ENCODE measurements around the gene OSBPL10. TPM values are rescaled to one million over a fixed set of nuclear protein-coding genes. Genes with fewer than 3 reads are reported as not detected.

OSBPL10 gene
- total RNA-seq, 1 experiment from 2014 or later: 172 TPM

DNA sequence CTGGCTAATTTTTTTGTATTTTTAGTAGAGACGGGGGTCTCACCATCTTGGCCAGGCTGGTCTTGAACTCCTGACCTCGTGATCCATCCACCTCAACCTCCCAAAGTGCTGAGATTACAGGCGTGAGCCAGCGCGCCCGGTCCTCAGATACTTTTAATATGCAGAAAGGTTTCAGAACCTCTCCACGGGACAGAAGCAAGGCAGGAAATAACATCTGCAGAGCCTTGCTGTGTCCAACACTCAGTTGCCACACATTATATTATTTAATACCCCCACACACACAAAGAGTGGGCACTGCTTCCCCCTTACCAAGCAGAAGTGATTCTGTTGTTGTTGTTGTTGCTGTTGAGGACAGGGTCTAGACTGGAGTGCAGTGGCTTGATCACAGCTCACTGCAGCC, 28.0 kb downstream of the OSBPL10 start:
- Mint-ChIP-seq H3K27me3 (ENCODE audit: insufficient read depth, unreplicated experiment) (no peaks in the 10 kb centered on the region), H3K4me1 (ENCODE audit: insufficient read depth, unreplicated experiment) (peaks cover 14% of the 10 kb centered on the region), H3K4me3 (ENCODE audit: unreplicated experiment) (no peak overlapping the region), H3K9me3 (ENCODE audit: unreplicated experiment) (peaks cover 24% of the 10 kb centered on the region), H3K27ac (ENCODE audit: low read depth, unreplicated experiment) (no peak overlapping the region), H3K36me3 (ENCODE audit: insufficient read depth, unreplicated experiment) (peaks cover 17% of the 10 kb centered on the region)
- no peak for DNase-seq (ENCODE audit: unreplicated experiment)
- BruUV-seq (replicated peaks): no TSS peak
- POLR2A ChIA-PET: interaction anchor here (1.2 kb wide), 1 partner anchor 29 kb away, joined by 3 read pairs; the partner anchor contains the start of gene ZNF860
- intact Hi-C loops (cut with micrococcal nuclease): no loop called here
- CTCF ChIA-PET: no interaction called here
- TF ChIP-seq, protein P1, sequence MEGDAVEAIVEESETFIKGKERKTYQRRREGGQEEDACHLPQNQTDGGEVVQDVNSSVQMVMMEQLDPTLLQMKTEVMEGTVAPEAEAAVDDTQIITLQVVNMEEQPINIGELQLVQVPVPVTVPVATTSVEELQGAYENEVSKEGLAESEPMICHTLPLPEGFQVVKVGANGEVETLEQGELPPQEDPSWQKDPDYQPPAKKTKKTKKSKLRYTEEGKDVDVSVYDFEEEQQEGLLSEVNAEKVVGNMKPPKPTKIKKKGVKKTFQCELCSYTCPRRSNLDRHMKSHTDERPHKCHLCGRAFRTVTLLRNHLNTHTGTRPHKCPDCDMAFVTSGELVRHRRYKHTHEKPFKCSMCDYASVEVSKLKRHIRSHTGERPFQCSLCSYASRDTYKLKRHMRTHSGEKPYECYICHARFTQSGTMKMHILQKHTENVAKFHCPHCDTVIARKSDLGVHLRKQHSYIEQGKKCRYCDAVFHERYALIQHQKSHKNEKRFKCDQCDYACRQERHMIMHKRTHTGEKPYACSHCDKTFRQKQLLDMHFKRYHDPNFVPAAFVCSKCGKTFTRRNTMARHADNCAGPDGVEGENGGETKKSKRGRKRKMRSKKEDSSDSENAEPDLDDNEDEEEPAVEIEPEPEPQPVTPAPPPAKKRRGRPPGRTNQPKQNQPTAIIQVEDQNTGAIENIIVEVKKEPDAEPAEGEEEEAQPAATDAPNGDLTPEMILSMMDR (IDR thresholded peaks at IDR 0.05; ENCODE audit: unreplicated experiment): no peak

DNA sequence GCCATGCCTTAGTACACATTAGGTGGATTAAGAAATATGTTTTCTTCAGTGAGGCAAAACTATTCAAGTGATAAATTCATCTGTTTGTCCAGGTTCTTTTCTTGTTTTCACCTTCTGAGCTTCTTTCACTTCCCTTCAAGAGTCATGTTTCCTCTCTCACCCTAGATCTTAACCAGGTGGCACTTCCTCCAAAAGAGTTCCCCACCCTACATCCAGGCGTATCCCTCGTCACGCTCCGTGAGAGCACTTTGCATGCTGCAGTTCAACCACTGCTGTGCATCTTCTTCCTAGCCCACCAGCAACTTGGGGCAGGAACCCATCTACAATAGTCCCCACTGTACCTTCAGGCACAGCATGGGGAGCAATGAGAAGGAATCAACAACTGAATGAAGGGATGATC, 28.9 kb downstream of the OSBPL10 start:
- TF ChIP-seq, protein P1 (IDR thresholded peaks at IDR 0.05; ENCODE audit: unreplicated experiment): no peak
- Mint-ChIP-seq H3K36me3 (ENCODE audit: insufficient read depth, unreplicated experiment) (peaks cover 17% of the 10 kb centered on the region), H3K9me3 (ENCODE audit: unreplicated experiment) (peaks cover 24% of the 10 kb centered on the region), H3K4me3 (ENCODE audit: unreplicated experiment) (no peak overlapping the region), H3K4me1 (ENCODE audit: insufficient read depth, unreplicated experiment) (peaks cover 23% of the 10 kb centered on the region), H3K27ac (ENCODE audit: low read depth, unreplicated experiment) (no peak overlapping the region), H3K27me3 (ENCODE audit: insufficient read depth, unreplicated experiment) (no peaks in the 10 kb centered on the region)
- BruUV-seq (replicated peaks): no TSS peak
- CTCF ChIA-PET: interaction anchor here (1.2 kb wide), 1 partner anchor 8 kb away, joined by 8 read pairs; no protein-coding TSS in a partner anchor
- intact Hi-C loops (cut with micrococcal nuclease): no loop called here
- POLR2A ChIA-PET: interaction anchor here (0.7 kb wide), 1 partner anchor 10 kb away, joined by 3 read pairs; no protein-coding TSS in a partner anchor
- no peak for DNase-seq (ENCODE audit: unreplicated experiment)

DNA sequence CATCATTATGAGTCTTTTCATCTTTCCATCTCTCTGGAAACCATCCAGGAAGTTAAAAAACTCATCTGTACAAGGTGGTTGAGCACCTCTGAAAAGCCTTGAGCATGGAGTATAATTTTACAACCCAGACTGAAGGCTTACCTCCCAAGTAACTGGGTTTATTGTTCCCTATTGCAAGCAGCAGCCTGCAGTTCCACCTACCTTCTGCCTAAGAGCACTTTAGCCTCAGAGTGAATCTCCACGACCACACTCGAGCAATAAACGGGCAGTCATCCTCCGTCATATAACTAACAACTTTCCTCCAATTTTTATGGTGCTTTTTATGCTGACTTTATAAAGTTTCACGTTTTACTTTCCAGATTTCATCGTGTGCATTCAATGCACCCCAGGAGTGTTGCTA, 32.8 kb downstream of the OSBPL10 start:
- H3K27me3 Mint-ChIP-seq (ENCODE audit: insufficient read depth, unreplicated experiment): no peaks in the 10 kb centered on the region
- H3K27ac Mint-ChIP-seq (ENCODE audit: low read depth, unreplicated experiment): no peak overlapping the region
- H3K36me3 Mint-ChIP-seq (ENCODE audit: insufficient read depth, unreplicated experiment): peaks cover 11% of the 10 kb centered on the region
- CTCF ChIA-PET: no interaction called here
- H3K4me1 Mint-ChIP-seq (ENCODE audit: insufficient read depth, unreplicated experiment): peaks cover 40% of the 10 kb centered on the region
- intact Hi-C loops (cut with micrococcal nuclease): no loop called here
- H3K9me3 Mint-ChIP-seq (ENCODE audit: unreplicated experiment): peaks cover 8% of the 10 kb centered on the region
- no TSS peak for BruUV-seq (replicated peaks)
- TF ChIP-seq, protein P1 (IDR thresholded peaks at IDR 0.05; ENCODE audit: unreplicated experiment): no peak
- H3K4me3 Mint-ChIP-seq (ENCODE audit: unreplicated experiment): no peak overlapping the region
- POLR2A ChIA-PET: interaction anchor here (0.7 to 1.3 kb wide), 3 partner anchors 16 to 896 kb away, joined by 3 to 4 read pairs (median 3); no protein-coding TSS in a partner anchor
- no peak for DNase-seq (ENCODE audit: unreplicated experiment)

DNA sequence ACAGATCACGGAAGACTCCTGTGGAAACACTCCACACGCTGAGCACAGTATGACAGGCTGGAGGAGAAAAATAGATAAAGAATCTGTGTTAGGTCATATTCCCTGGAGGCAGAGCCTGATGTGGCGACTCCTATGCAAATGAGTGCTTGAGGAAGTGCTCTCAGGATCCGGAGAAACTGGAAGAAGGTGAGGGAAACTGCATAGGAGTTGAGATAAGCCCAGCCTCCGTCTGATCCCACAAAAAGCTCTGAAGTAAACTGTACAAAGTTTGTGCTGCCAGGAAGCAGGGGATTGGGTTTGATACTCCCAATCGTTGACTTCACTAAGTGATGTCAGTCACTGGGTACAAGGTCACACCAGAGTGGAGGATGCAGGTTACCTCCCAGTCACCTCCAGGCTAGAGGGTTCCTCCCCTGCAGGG, 33.4 kb downstream of the OSBPL10 start:
- Mint-ChIP-seq H3K27me3 (ENCODE audit: insufficient read depth, unreplicated experiment) (no peaks in the 10 kb centered on the region), H3K27ac (ENCODE audit: low read depth, unreplicated experiment) (no peak overlapping the region), H3K4me3 (ENCODE audit: unreplicated experiment) (no peak overlapping the region), H3K4me1 (ENCODE audit: insufficient read depth, unreplicated experiment) (peaks cover 40% of the 10 kb centered on the region), H3K36me3 (ENCODE audit: insufficient read depth, unreplicated experiment) (peaks cover 10% of the 10 kb centered on the region), H3K9me3 (ENCODE audit: unreplicated experiment) (peaks cover 8% of the 10 kb centered on the region)
- no TSS peak for BruUV-seq (replicated peaks)
- intact Hi-C loops (cut with micrococcal nuclease): no loop called here
- TF ChIP-seq, protein P1 (IDR thresholded peaks at IDR 0.05; ENCODE audit: unreplicated experiment): no peak
- DNase-seq (ENCODE audit: unreplicated experiment): no peak
- ChIA-PET CTCF (interaction anchor here (1.0 kb wide), 1 partner anchor 9 kb away, joined by 3 read pairs; no protein-coding TSS in a partner anchor), POLR2A (interaction anchor here (1.3 to 1.6 kb wide), 2 partner anchors 9 to 12 kb away, joined by 3 to 5 read pairs; no protein-coding TSS in a partner anchor)

All from MCF 10A (cell line).